Stimulated activated CD8-positive, alpha-beta memory T cell treated with anti-CD3 and anti-CD28 coated beads, Interleukin-7, amount 100 ng/mL, for 48 hours (primary cell): ENCODE data around the gene KY.

Experiments
- DNase-seq, 2 donors: peaks; one replicate each; pipeline ENCODE4 v3.0.0-alpha.2; 2020; ENCODE audit warnings: low read depth in 1 of 2; ENCODE audit errors: extremely low read depth in 1 of 2

KY gene

DNA sequence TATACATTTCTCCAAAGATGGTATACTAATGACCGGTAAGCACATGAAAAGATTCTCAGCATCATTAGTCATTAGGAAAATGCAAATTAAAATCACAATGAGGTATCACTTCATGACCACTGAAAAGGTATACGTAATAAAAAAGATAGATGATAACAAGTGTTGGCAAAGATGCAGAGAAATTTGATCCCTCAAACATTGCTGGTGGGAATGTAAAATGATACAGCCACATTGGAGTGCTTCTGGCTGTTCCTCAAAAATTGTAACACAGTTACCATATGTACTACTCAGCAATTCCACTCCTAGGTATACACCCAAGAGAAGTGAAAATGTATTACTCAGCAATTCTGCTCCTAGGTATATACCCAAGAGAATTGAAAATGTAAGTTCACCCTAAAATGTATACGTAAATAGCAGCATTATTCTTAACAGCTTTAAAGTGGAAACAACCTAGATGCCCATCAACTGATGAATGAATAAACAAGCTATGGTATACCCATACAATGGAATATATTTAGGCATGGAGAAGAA is 25.0 kb upstream of the KY start:
- DNase-seq = no peak

DNA sequence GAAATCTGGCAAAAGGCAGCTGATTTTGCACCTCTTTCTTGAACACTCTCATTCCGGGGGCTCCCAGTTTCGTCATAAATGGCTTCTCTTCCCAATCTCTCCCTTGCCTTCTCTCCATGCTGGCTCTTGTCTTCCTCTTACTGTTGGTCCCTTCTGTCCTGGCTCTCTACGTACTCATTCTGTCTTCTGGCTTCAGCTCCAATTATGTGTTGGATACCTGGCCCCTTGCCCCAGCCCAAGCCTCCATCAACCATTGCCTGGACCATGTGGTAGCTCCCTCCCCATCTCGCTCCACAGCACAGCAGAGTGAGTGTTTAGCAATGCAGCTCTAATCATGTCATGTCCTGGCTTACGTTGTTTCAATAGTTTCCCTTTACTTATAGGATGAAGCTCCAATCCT is 21.7 kb upstream of the KY start:
- DNase-seq = no peak

DNA sequence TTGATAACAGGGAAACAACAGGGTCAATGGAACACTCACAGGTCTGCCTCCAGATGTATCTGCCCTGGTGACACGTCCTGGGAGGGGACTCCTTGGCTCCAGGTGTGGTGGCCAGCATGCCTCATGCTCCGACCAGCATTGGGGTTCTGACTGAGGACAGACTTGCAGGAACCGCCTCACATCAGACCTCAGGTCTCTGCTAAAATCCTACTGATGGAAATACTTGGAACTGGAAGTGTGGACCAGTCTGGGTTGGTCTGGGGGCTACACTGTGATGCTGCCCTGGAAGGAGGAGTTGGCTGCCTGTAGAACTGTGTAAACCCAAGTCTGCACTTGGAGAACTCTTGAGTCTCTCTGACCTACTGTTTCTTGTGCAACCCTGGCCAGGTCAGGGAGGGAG is 17.1 kb upstream of the KY start:
- no peak for DNase-seq

DNA sequence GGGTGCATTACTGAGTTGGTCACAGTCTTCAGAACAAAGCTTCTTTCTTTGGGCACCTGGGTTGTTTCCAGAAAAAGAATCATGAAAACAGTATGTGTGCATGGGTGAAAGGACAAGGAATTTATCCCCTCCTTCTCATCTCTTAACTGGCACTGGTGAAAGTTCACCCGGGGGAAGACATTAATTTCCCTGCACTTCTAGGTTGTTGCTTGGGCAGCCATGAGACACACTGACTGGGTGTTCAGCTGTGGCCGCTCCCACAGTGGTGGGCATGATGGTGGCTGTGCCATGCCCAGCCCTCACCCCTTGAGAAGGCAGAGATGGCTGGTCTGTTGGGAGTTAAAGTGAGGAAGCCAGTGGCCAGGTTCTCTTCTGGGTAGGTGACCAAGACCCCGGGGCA is 16.6 kb upstream of the KY start:
- no peak for DNase-seq

DNA sequence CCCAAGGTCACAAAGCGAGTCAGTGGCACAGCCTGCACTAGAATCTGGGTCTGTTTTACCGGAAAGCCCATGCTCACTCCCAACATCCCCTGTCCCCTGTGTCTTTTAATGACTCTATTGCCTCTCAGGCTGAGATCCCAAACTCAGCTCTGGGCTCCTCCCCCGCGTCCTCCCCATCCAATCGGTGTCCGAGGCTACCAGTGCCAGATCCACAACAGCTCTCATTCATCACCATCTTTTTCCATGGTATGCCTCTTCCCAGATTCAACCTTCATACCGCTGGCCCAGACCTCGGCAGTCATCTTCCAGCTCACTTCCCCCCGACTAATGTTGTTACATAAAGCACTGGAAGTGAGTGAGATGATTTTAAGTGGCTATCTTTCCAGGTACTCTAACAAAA is 16.1 kb upstream of the KY start:
- no peak for DNase-seq

DNA sequence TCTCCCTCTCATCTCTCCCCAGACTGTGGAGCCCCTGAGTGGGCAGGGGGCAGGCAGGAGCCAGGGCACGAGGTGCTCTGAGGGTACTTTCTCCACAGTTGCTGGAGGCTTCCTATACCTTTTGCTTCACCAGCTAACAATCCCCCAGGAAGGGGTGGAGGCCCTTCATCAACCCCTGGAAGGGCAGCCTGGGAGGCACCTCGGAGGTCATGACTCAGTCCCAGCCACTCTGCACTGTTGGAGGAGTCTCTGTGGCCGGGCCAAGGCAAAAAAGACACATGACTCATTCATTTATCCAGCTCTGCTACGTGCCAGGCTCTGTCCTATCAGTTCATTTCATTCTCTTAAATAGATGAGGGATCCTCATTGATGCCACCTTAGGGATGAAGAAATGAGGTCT is 15.6 kb upstream of the KY start:
- no peak for DNase-seq

DNA sequence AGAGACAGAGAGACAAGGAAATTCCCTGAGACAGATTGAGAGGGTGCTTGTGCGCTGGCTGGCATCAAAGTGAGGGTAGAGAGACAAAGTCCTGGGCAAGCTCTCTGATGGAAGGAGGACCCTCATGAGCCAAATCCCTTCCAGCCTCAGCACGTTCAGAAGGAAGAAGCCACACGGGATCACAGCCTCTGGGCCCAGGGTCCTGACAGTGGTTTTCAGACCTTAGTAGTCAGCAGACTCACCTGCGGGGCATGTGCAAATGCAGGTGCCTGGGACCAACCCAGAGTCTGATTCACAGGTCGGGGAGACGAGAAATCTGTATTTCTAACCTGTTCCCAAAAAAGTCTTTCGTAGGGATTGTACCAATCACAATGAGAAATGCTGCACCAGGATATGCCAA is 15.2 kb upstream of the KY start:
- DNase-seq = no peak

DNA sequence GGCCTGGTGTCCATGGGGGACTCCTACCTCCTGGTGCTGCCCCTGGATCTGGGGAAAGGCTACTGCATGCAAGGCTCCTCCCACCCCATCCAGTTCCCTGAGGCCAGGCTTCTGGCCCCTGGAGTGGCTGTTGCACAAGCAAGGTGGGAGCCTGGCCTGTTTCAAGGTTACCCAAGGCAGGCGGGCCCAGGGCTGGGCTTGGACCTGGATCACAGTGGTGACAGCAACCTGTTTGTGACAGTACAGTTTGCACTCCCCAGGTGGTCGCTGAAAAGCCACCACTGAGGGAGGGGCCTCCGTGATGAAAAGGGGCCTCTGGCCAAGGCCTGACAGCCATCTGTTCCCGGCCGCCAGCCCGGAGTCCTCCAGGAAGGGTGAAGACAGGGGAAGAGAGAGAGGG is 14.4 kb upstream of the KY start:
- DNase-seq = no peak

DNA sequence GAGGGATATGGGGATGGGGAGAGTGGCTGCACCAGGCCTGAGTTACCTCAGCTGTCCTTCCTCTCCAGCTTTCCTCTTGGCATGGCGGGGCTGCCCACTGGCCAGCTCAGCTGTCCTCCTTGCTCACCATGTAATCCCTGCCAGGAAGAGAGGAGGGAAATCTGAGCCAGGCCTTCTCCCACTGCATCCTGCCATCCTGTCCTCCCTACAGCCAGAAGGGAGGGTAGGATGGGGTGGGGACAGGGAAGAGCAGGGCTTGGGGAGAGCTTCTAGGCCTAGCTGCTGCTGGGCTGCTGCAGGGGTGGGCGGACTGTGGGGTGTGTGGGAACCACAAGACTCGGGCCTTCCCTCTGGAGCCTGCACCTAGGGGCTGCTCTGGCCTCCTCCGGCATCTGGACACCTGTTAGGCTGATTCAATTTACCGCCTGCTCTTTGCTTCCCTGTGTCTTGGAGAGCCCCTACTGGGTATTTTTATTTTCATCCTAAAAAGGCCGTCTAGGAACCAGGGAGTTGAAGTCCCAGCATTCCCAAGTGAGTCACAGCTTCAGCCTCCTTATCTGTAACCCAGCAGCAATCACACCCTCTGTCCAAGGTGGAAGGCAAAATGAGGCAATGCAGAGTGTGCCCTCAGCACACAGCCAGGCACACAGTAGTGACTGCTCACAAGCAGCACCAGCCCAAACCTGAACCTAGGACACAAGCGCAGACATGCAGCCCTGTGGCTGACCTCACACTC is 13.1 kb upstream of the KY start:
- DNase-seq = no peak

DNA sequence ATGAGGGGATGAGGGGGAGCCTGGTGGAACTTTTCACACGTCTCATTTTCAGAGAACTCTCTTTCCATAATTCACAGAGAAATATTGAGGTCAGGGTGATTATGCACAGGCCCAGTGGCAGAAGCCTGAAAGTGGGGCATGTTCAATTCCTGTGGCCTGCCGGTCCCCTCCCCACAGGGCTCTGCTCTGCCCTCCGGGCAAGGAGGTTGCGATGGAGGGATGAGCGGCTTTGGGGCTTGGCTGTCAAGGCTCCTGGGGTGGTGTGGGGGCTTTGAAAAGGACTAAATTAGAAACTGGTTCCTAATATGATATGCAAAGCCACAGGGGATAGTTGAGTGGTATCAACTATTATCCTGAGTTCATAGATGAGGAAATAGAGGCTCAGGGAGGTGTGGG is 9.2 kb upstream of the KY start:
- no peak for DNase-seq

DNA sequence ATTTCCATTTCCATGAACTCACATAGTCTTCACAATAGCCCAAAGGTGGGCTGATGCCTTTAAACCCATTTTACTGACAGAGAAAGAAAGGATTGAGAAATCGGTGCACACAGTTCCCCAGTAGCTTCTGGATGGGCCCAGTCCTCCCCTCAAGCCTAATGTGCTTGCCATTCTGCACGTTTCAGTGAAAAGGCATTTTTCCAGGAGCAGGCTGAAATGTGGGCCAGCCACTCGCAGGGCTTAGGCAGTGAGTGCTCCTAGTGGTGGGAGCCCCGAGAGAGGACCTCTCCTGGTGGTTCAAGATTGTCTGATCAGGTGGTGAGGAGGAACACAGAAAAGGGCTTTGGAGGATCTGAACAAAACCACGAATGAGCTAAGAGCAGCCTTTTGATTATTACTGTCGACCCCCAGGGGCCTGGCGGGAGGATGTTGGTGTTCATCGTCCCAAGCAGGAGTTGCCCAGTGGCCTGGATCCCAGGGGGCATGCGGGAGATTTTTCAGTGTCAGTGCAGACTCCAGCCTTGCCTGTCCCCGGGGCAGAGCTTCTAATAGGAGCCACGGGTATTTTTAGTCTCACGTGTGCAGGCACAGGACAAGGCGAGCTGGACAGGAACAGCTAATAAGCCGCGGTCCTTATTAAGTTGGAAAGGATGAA is 8.7 kb upstream of the KY start:
- no peak for DNase-seq

DNA sequence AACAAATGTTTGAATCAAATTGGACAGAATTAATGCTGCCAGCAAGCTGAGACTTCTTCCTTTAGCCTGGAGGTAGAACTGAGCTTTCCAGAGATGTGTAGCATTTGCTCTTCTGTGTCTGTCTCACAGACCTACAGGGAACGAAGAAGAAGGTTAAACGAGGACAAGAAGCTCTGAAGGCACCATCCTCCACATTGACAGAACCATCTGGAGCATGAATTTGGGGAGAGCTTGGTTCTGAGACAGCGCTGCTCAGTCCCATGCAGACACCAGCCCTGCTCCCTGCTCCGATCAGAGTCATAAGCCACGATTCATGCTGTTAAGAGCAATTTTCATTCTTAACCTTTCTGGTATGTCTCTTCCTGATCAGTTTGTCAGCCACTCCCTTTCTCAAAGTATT is 7.7 kb upstream of the KY start:
- no peak for DNase-seq

DNA sequence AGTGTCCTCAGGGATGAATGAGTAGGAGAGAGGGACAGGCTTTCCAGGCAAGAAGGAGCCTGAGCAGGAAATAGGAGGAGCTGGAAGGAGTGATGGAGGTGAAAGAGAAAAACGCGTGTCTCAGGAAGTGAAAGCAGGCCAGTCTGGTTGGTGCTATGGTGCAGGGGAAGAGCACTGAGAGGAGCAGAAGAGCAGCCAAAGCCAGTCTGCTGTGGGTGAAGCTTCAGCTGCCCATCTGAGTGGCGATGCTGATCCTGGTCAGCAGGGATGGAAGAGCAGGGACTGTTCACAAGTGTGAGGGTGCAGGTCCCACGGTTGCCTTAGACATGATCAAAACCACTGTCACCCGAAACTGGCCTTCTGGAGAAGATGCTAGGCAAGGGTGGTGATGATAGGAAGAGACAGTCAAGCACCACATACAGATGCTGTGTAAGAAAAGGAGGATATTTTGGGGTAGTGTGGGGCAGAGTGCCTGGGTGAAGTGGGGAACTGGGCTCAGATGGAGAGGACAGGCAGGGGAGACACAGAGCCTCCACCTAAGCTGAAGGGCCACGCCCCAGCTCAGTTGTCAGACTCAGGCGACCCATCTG is 5.5 kb upstream of the KY start:
- DNase-seq = no peak

DNA sequence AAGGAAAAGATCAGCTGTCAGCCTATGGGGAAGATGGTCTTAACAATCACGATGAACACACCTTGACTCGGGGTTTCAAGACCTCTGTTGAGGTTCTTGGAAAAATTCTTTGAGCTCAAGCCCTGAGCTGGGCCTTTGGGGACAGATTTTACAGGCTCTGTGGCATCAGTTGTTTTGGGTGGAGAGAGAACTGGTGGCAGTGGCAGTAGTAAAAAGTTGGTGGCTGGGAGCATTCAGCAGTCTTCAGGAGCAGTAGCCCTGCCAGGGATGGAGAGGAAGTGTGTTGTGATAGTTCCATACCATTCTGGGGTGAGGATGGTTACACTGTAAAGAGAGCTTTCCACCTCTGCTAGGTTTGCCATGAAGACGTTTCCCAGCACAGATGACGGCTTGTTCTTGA is 4.9 kb upstream of the KY start:
- no peak for DNase-seq

DNA sequence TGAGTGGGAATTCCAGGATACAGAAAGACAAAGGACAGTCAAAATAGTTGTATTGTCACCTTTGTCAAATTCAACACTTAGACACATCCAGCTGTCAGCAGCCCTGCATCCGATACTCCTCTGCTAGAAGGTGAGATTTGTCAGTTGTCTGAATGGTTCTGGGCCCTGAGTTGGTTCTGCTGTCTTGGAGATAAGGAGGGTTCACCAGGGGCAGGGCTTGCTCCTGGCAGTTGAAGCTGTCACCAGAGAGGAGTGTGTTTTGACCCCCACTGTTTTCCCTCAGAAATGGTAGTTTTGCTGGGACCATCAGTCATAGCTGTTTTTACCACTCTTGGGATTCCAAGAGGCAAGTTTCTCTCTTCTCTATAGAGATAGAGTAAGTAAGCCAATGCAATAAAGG is 3.2 kb upstream of the KY start:
- DNase-seq = no peak

DNA sequence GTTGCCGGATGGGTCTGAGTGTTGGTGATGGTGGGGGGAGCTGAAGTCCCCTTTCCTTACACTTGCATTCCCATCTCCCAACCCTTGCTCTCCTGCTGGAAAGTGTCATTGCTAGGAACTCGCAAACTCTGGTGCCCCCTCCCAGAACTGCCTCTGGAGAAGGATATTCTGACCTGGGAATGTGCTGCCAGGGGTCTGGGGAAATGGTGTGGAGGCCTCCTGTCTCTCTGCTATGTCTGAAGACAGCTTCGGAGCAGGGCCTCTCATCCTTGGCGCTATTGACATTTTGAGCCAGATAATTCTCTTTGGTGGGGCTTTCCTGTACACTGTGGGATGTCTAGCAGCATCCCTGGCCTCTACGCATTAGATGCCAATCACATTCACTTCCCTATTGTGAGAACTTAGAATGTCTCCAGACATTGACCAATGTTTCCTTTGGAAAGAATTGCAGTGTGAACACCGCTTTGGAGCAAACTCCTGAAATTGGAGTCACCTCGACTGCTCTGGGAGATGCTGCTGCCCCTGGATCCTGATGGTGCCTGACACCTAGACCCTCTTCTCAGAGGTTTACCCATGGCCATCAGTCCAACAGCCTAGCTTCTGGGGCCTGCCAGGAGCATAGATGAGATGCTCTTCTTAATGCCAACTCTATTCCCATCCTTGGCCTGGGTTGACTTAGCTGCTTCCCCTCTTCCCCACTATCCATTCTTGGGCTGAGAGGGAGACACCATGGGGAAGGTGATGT is 2.2 kb upstream of the KY start:
- no peak for DNase-seq

DNA sequence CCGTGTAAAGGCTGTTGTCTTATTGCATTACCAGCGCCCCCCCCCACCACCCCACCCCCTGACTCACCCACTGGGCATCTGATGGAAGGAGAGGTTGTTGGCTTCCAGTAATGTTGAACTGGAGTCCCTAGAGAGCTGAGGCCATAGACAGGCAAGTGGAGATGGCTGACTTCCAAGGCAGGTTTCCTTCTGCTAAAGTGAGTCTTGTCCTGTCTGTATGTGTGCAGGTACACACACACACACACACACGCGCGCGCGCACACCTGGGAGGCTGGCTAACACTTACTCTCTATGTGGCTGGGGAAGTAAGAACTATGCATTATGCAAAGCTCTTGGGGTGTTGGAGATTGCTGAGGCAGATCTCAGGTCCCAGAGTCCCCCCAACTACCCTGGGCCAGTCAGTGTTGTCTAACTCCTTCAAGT is 1.6 kb upstream of the KY start:
- DNase-seq = no peak

DNA sequence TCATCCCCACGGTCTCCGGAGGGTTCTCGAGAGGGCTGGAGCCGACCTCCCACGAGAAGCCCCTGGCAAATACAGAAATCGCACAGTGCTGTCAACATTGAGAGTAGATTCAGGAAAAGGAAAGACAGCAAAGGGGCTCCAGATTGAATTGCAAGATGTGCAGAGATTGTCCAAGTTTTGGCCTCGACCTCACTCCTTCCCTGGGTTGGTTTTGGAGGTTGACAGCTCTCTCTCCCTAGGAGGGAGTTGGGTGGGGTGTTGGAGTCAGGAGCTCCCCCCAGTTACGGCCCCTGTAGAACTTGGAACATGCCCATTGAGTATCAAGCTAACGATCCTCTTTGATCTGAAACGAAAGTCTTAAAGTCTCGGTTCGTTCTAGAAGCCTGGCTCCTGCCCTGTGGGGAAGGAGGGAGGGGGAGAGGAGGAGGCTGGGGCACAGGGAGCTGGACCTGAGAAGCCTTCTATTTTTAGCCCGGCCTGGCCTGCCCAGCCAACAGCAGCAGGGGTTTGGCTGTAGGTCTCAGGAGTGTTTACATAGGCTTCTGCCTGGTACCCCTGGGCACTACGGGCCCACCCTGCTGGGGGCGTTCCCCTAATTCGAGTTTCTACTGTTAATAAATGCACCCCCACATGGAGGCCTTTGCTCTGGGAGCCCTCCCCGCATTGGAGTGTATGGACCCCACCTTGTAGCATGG is 672 bp upstream of the KY start:
- DNase-seq = no peak

DNA sequence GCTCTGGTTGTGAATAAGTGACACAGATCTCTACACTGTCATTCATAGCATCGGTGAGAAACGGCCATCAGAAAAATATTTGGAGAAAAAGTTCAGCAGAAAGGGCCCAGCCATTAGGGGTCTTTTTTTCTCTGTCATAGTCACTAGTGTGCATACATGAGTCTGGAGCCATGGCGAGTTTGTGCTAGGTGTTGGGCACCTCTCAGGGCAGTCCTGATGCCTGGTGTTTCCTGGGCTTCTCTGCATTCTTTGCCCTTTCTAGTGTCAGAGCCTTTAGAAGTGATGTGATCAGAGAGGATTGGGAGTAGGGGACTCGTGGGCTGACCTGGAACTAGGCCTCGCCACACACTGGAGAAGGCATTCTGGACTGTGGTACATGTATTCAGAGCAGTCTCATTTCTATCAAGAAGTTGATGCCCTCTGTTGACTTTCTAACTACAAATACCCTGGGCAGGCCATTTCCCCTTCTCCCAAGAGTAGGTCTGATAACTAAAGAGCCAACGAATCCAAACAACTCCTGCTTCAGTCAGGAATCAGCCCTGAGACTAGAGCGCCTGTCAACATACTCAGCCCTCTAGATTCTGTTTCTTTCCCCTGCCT is 1.6 kb downstream of the KY start:
- no peak for DNase-seq

DNA sequence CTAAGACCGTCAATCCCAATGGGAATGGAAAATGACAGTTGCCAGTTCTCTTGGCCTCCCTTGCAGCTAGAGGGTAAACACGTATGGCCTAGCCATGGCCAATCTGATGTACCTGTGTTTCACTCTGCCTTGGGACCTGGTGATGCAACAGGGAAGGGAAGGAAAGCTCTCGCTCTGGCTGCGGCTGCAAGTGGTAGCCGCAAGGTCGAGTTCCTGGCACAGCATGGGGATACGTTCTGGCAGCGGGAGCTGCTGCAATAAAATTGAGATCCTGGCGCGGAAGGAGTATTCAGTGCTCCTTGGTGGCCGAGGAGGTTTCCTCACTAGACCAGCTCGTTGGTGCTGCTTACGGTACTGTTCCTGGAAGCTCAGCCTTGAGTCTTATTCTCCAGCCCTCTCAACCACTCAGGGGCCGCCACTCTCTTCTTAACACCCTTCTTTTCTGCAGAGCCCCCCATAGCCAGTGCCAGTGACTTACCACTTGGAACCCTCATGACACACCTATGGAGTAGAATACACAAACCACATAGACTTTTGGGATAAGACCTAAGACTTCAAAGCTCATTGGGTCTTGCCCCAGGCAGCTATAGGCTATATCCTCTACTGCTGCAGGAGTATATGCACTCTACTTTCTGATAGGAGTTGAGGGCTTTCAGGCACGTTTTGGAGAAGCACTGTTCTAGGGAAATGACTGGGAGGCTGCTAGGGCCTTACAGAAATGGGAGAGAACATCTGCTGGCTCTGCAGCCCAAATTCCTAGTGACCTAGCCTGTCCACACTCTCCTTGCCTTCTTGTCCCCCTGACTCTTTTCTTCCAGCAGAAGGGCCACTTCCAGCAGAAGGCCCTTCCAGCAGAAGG is 2.7 kb downstream of the KY start:
- no peak for DNase-seq
